Measurements from ENCODE around the gene LSS. TPM values are rescaled to one million over a fixed set of nuclear protein-coding genes. Genes with fewer than 3 reads are reported as not detected.
"Not testable (repeated sequence)": the region's sequence is repeated elsewhere in the genome, so short reads cannot be mapped to it uniquely, and the experiment has no call there.

LSS gene
- total and polyA plus RNA-seq, 10 of the 15 experiments (the other 5 are each of a cell fraction or from before 2014, with no cell fraction given): 2.9 to 82.4 (median 27.5) TPM

DNA sequence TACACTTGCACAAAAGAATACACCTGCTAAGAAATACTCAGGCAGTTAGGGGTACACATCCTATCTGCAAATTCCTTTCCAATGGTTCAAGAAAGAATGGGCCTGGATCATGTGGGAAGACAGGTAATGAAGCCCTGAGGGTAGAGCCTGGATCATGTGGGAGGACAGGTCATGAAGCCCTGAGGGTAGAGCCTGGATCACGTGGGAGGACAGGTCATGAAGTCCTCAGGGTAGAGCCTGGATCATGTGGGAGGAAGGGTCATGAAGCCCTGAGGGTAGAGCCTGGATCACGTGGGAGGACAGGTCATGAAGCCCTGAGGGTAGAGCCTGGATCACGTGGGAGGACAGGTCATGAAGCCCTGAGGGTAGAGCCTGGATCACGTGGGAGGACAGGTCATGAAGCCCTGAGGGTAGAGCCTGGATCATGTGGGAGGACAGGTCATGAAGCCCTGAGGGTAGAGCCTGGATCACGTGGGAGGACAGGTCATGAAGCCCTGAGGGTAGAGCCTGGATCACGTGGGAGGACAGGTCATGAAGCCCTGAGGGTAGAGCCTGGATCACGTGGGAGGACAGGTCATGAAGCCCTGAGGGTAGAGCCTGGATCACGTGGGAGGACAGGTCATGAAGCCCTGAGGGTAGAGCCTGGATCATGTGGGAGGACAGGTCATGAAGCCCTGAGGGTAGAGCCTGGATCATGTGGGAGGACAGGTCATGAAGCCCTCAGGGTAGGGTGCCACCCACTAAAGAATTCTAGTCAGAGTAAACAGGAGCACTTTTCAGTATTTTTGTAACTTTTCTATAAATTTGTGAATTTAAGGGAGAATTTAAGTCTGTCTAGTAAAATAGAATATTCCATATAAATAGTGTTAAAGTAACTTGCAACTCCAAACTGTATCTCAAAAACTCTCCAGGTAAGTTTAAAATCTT is 27.4 kb downstream of the LSS start:
- H3K27ac ChIP-seq (ENCODE audit: control insufficient read depth, insufficient read depth); RAD21 ChIA-PET (ENCODE audit: unreplicated experiment); H3K79me2 ChIP-seq (ENCODE audit: control insufficient read depth, insufficient read depth, low read length); BruUV-seq (replicated peaks); POLR2A ChIA-PET; H2AFZ ChIP-seq (ENCODE audit: control insufficient read depth, low read depth, low read length); H3K27me3 ChIP-seq (replicated peaks in 1 of 2; ENCODE audit: control insufficient read depth in 2 of 2, insufficient read depth in 2 of 2, low read length in 1 of 2); H3K9ac ChIP-seq (ENCODE audit: control insufficient read depth, insufficient read depth, low read length); H4K20me1 ChIP-seq (ENCODE audit: control insufficient read depth, insufficient read depth); intact Hi-C loops (cut with micrococcal nuclease; ENCODE audit: unreplicated experiment); ATAC-seq; H3K4me3 ChIP-seq; H3K4me2 ChIP-seq (ENCODE audit: control insufficient read depth, insufficient read depth); FAIRE-seq; H3K9me3 ChIP-seq (replicated peaks; ENCODE audit: control insufficient read depth, insufficient read depth, low read length); DNase-seq (ENCODE audit: low read depth, low spot score); in situ Hi-C loops (cut with MboI); H3K4me1 ChIP-seq (ENCODE audit: control insufficient read depth, insufficient read depth, low read length); SMC1A ChIA-PET (ENCODE audit: uncharacterized antibody, unreplicated experiment); CTCF ChIA-PET: not testable (repeated sequence)
- WGBS (ENCODE audit: insufficient coverage, insufficient replicate concordance, low lambda C conversion rate, missing lambda C conversion rate): 91% methylated on average over 3 of the region's 8 CpGs
- H3K36me3 ChIP-seq (ENCODE audit: control insufficient read depth in 2 of 2, insufficient read depth in 2 of 2, low read length in 1 of 2): peaks cover 0 to 17% of the 10 kb centered on the region in 2 experiments; a peak in 3 of 4 replicates

DNA sequence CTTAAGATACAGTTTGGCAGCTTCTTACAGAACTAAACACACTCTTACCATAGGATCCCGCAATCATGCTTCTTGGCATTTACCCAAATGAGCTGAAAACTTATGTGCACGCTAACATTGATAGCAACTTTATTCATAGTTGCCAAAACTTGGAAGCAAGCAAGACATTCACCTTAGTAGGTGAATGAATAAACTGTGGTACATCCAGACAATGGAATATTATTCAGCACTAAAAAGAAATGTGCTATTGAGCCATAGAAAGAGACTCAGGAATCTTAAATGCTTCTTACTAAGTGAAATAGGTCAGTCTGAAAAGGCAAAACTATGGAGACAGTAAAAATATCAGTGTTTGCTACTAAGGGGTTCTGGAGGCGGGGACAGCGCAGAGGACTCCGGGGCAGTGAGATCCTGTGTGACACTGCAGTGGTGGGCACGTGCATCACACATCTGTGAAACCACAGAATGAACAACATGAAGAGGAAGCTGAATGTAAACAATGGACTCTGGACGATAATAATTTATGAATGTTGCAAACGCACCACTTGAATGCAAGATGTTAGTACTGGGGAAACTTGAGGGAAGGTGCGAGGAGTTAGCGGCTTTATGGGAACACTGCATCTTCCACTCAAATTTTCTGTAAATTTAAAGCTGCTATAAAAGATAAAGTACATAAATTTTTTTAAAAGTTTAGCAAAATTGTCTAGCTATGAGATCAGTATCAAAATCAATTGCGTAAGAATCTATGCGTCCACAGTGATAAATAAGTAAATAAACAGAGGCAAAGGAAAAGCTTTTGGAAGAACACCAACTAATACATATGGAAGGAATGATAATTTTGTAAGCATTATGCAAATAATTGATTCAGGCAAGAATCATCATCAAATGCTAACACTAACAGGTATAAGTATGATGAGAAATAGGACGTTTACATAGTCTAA is 28.9 kb downstream of the LSS start:
- H2AFZ ChIP-seq (ENCODE audit: control insufficient read depth, low read depth, low read length): no peak overlapping the region
- no TSS peak for BruUV-seq (replicated peaks)
- H3K4me1 ChIP-seq (ENCODE audit: control insufficient read depth, insufficient read depth, low read length): no peaks in the 10 kb centered on the region
- CTCF ChIA-PET: no interaction called here
- intact Hi-C loops (cut with micrococcal nuclease; ENCODE audit: unreplicated experiment): no loop called here
- in situ Hi-C loops (cut with MboI): no loop called here
- DNase-seq (ENCODE audit: low read depth, low spot score): no peak
- H3K9me3 ChIP-seq (replicated peaks; ENCODE audit: control insufficient read depth, insufficient read depth, low read length): no peaks in the 10 kb centered on the region
- H3K9ac ChIP-seq (ENCODE audit: control insufficient read depth, insufficient read depth, low read length): no peak overlapping the region
- H3K4me2 ChIP-seq (ENCODE audit: control insufficient read depth, insufficient read depth): no peak overlapping the region
- no peaks in the 10 kb centered on the region for H4K20me1 ChIP-seq (ENCODE audit: control insufficient read depth, insufficient read depth)
- POLR2A ChIA-PET: no interaction called here
- H3K79me2 ChIP-seq (ENCODE audit: control insufficient read depth, insufficient read depth, low read length): no peaks in the 10 kb centered on the region
- H3K27me3 ChIP-seq (replicated peaks in 1 of 2; ENCODE audit: control insufficient read depth in 2 of 2, insufficient read depth in 2 of 2, low read length in 1 of 2): no peaks in the 10 kb centered on the region
- SMC1A ChIA-PET (ENCODE audit: uncharacterized antibody, unreplicated experiment): interaction anchor here (0.9 kb wide), 1 partner anchor 24 kb away, joined by 3 read pairs; no protein-coding TSS in a partner anchor
- 79% methylated on average over 13 of the region's 13 CpGs for WGBS (ENCODE audit: insufficient coverage, insufficient replicate concordance, low lambda C conversion rate, missing lambda C conversion rate)
- H3K36me3 ChIP-seq (ENCODE audit: control insufficient read depth in 2 of 2, insufficient read depth in 2 of 2, low read length in 1 of 2): peaks cover 4 to 21% of the 10 kb centered on the region in 2 experiments; a peak in 3 of 4 replicates
- RAD21 ChIA-PET (ENCODE audit: unreplicated experiment): no interaction called here
- no peak for ATAC-seq
- H3K4me3 ChIP-seq: no peak overlapping the region
- no peak overlapping the region for H3K27ac ChIP-seq (ENCODE audit: control insufficient read depth, insufficient read depth)
- no peak for FAIRE-seq
- no peak for TF ChIP-seq IKZF2 (IDR thresholded peaks at IDR 0.05)

All from GM12878 (cell line).